Astrocyte (in vitro differentiated cells and primary cell): Measurements from ENCODE around the gene TUBG2. TPM values are rescaled to one million over a fixed set of nuclear protein-coding genes. Genes with fewer than 3 reads are reported as not detected.

Source experiments
- DNase-seq: peaks from one replicate; pipeline ENCODE4 v3.0.0-alpha.2; 2010; ENCODE audit warnings: low read depth
- FAIRE-seq: peaks from 2 replicates; lab custom pipeline; 2011; peaks lifted over from hg19 to GRCh38; lab: Jason Lieb, UNC
- H2AFZ ChIP-seq: 2 replicates; pipeline ENCODE4 v1.6.0; 2012; ENCODE audit warnings: low read depth, low read length, inconsistent platforms
- H3K27ac ChIP-seq: 2 replicates; pipeline ENCODE4 v1.5.1; 2011; ENCODE audit warnings: low read depth, low read length, inconsistent platforms
- H3K27me3 ChIP-seq: 2 replicates; pipeline ENCODE4 v1.6.0; 2011; ENCODE audit warnings: low read length, inconsistent platforms; ENCODE audit not compliant: insufficient read depth
- H3K36me3 ChIP-seq: 2 replicates; pipeline ENCODE4 v1.5.1; 2011; ENCODE audit warnings: low read length, inconsistent platforms; ENCODE audit not compliant: insufficient read depth
- H3K4me1 ChIP-seq: 2 replicates; pipeline ENCODE4 v1.5.1; 2011; ENCODE audit warnings: low read length, inconsistent platforms; ENCODE audit not compliant: insufficient read depth
- H3K4me2 ChIP-seq: 2 replicates; pipeline ENCODE4 v1.6.0; 2012; ENCODE audit warnings: low read length, inconsistent platforms
- H3K4me3 ChIP-seq: 2 replicates; pipeline ENCODE4 v1.5.1; 2011; ENCODE audit warnings: low read depth, mild to moderate bottlenecking, low read length, inconsistent platforms; ENCODE audit not compliant: insufficient read depth
- H3K79me2 ChIP-seq: 2 replicates; pipeline ENCODE4 v1.6.0; 2012; ENCODE audit warnings: mild to moderate bottlenecking, low read length, inconsistent platforms; ENCODE audit not compliant: insufficient read depth
- H3K9ac ChIP-seq: 2 replicates; pipeline ENCODE4 v1.6.0; 2012; ENCODE audit warnings: mild to moderate bottlenecking, low read length, inconsistent platforms
- H3K9me3 ChIP-seq: 2 replicates; pipeline ENCODE4 v1.5.1; 2012; ENCODE audit warnings: low read depth, mild to moderate bottlenecking, low read length, inconsistent platforms; ENCODE audit not compliant: insufficient read depth
- H4K20me1 ChIP-seq: 2 replicates; pipeline ENCODE4 v1.6.0; 2012; ENCODE audit warnings: low read length, inconsistent platforms; ENCODE audit not compliant: insufficient read depth
- H3K27ac Mint-ChIP-seq: one replicate; pipeline ENCODE4 v1.8.0; 2021; ENCODE audit warnings: mild to moderate bottlenecking, mixed read lengths; ENCODE audit not compliant: unreplicated experiment
- H3K27me3 Mint-ChIP-seq: one replicate; pipeline ENCODE4 v1.8.0; 2021; ENCODE audit warnings: low read depth, mixed read lengths; ENCODE audit not compliant: unreplicated experiment
- H3K36me3 Mint-ChIP-seq: one replicate; pipeline ENCODE4 v1.8.0; 2021; ENCODE audit warnings: low read depth, mixed read lengths; ENCODE audit not compliant: unreplicated experiment
- H3K4me1 Mint-ChIP-seq: one replicate; pipeline ENCODE4 v1.8.0; 2021; ENCODE audit warnings: low read depth, mixed read lengths; ENCODE audit not compliant: unreplicated experiment
- H3K4me3 Mint-ChIP-seq: one replicate; pipeline ENCODE4 v1.8.0; 2021; ENCODE audit warnings: mild to moderate bottlenecking, moderate library complexity, mixed read lengths; ENCODE audit not compliant: unreplicated experiment
- H3K9me3 Mint-ChIP-seq: one replicate; pipeline ENCODE4 v1.8.0; 2021; ENCODE audit warnings: mild to moderate bottlenecking, mixed read lengths; ENCODE audit not compliant: unreplicated experiment
- EZH2 ChIP-seq: IDR thresholded peaks from 2 replicates; pipeline ENCODE4 v1.6.1; 2012; ENCODE audit warnings: mild to moderate bottlenecking, low read length, inconsistent platforms; ENCODE audit not compliant: insufficient read depth
- microRNA-seq: library from miRNA; unstranded; fragments of <30 nt; microRNA quantifications from one replicate; pipeline ENCODE4 v1.2.0, GENCODE V29; 2020
- total RNA-seq: library from RNA; stranded (reverse); gene quantifications from 2 replicates; pipeline ENCODE4 v1.2.1, GENCODE V29; 2021
- TF ChIP-seq, protein P1 (sequence below): IDR thresholded peaks from 2 replicates; pipeline ENCODE4 v1.5.1; 2011; ENCODE audit warnings: low read depth, mild to moderate bottlenecking, inconsistent platforms, low read length, moderate library complexity; ENCODE audit not compliant: insufficient read depth

TUBG2 gene
- total RNA-seq, 1 donor from 2014 or later: 14.4 TPM

DNA sequence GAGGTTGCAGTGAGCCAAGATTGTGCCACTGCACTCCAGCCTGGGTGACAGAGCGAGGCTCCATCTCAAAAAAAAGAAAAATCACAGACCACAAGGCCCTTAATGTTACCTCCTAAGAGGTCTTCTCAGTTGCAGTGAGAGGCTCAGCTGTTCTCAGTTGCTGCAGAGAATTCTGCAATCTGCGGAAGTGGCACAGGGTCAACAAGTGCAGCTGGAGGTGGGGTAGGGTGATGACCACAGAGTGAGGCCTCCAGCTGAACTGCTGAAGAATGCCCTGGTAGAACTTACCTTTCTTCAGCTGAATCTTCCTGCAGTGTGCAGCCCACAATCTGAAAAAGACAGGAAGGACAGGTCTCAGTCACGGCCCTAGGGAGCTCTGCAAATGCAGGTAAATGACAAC, 49.5 kb downstream of the TUBG2 start:
- Mint-ChIP-seq H3K9me3 (no peaks in the 10 kb centered on the region), H3K36me3 (peaks cover 38% of the 10 kb centered on the region), H3K27ac (no peak overlapping the region), H3K4me3 (no peak overlapping the region), H3K27me3 (no peaks in the 10 kb centered on the region), H3K4me1 (no peaks in the 10 kb centered on the region)
- no peak for TF ChIP-seq EZH2
- TF ChIP-seq, protein P1, sequence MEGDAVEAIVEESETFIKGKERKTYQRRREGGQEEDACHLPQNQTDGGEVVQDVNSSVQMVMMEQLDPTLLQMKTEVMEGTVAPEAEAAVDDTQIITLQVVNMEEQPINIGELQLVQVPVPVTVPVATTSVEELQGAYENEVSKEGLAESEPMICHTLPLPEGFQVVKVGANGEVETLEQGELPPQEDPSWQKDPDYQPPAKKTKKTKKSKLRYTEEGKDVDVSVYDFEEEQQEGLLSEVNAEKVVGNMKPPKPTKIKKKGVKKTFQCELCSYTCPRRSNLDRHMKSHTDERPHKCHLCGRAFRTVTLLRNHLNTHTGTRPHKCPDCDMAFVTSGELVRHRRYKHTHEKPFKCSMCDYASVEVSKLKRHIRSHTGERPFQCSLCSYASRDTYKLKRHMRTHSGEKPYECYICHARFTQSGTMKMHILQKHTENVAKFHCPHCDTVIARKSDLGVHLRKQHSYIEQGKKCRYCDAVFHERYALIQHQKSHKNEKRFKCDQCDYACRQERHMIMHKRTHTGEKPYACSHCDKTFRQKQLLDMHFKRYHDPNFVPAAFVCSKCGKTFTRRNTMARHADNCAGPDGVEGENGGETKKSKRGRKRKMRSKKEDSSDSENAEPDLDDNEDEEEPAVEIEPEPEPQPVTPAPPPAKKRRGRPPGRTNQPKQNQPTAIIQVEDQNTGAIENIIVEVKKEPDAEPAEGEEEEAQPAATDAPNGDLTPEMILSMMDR: no peak
- H3K4me1 ChIP-seq: no peaks in the 10 kb centered on the region
- DNase-seq: no peak
- no peaks in the 10 kb centered on the region for H3K79me2 ChIP-seq
- peaks cover 22% of the 10 kb centered on the region for H3K36me3 ChIP-seq
- H4K20me1 ChIP-seq: no peaks in the 10 kb centered on the region
- H3K4me2 ChIP-seq: no peak overlapping the region
- no peak overlapping the region for H3K27ac ChIP-seq
- H3K9ac ChIP-seq: no peak overlapping the region
- no peak for FAIRE-seq
- H2AFZ ChIP-seq: no peak overlapping the region
- no peaks in the 10 kb centered on the region for H3K9me3 ChIP-seq
- no peaks in the 10 kb centered on the region for H3K27me3 ChIP-seq
- no peak overlapping the region for H3K4me3 ChIP-seq

DNA sequence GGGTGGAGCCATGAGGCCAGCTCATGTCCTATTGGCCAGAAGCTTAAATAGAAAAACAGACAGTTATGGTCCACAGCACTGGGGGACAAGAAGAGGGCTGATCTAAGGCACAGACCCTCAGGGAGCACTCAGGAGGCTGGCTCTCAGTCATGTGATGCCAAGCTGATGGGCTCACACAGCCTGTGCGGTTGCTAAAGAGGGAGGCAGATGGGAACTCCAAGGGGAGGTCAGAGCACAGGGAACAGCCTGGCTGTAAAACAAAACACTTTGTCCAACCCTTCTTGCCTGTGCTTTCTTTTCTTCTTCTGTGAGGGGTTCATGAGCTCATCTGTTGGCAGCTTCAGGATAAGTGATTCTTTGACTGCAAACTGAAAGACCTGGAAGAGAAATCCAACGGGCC, 50.5 kb downstream of the TUBG2 start:
- H3K4me1 Mint-ChIP-seq: no peaks in the 10 kb centered on the region
- Histone ChIP-seq H3K36me3 (peaks cover 21% of the 10 kb centered on the region), H3K79me2 (no peaks in the 10 kb centered on the region), H3K27ac (no peak overlapping the region), H3K9ac (no peak overlapping the region), H3K4me2 (no peak overlapping the region), H3K27me3 (no peaks in the 10 kb centered on the region), H3K9me3 (no peaks in the 10 kb centered on the region), H4K20me1 (no peaks in the 10 kb centered on the region), H2AFZ (no peak overlapping the region), H3K4me3 (no peak overlapping the region), H3K4me1 (no peaks in the 10 kb centered on the region)
- H3K27me3 Mint-ChIP-seq: no peaks in the 10 kb centered on the region
- TF ChIP-seq EZH2: no peak
- no peak for DNase-seq
- no peak for FAIRE-seq
- peaks cover 31% of the 10 kb centered on the region for H3K36me3 Mint-ChIP-seq
- H3K9me3 Mint-ChIP-seq: no peaks in the 10 kb centered on the region
- no peak overlapping the region for H3K4me3 Mint-ChIP-seq
- H3K27ac Mint-ChIP-seq: no peak overlapping the region

Small RNA genes lying within 50 kb of the gene (microRNA-seq; reads per million reads assigned to microRNA genes)
- not detected for gene MIR6780A

Other genes with a start within 250 kb of the TUBG2 start
- gene CAVIN1, start 236.0 kb upstream of the TUBG2 start, total RNA-seq: 602 and 644 TPM in 2 replicates
- gene ATP6V0A1, start 200.4 kb upstream of the TUBG2 start, total RNA-seq: 75.8 and 78.6 TPM in 2 replicates
- 19.3 and 25.9 TPM in 2 replicates for gene NAGLU, start 123.0 kb upstream of the TUBG2 start, total RNA-seq
- 1.5 and 1.7 TPM in 2 replicates for gene HSD17B1, start 106.4 kb upstream of the TUBG2 start, total RNA-seq
- 52.0 and 54.2 TPM in 2 replicates for gene COASY, start 97.1 kb upstream of the TUBG2 start, total RNA-seq
- 26.5 and 29.9 TPM in 2 replicates for gene MLX, start 92.2 kb upstream of the TUBG2 start, total RNA-seq
- gene PSMC3IP, start 81.6 kb upstream of the TUBG2 start, total RNA-seq: 5.4 and 8.7 TPM in 2 replicates
- 54.3 and 60.9 TPM in 2 replicates for gene RETREG3, start 49.9 kb upstream of the TUBG2 start, total RNA-seq
- 47.2 and 51.0 TPM in 2 replicates for gene TUBG1, start 49.6 kb upstream of the TUBG2 start, total RNA-seq
- gene PLEKHH3, start 17.7 kb downstream of the TUBG2 start, total RNA-seq: 14.1 and 14.5 TPM in 2 replicates
- 0.65 and 0.84 TPM in 2 replicates for gene CCR10, start 22.6 kb downstream of the TUBG2 start, total RNA-seq
- 11.4 and 16.4 TPM in 2 replicates for gene CNTNAP1, start 23.2 kb downstream of the TUBG2 start, total RNA-seq
- gene EZH1, start 85.8 kb downstream of the TUBG2 start, total RNA-seq: 15.2 and 16.9 TPM in 2 replicates
- gene RAMP2, start 101.9 kb downstream of the TUBG2 start, total RNA-seq: 6.1 and 6.8 TPM in 2 replicates
- gene VPS25, start 114.2 kb downstream of the TUBG2 start, total RNA-seq: 49.5 and 53.2 TPM in 2 replicates
- 22.8 and 34.8 TPM in 2 replicates for gene WNK4, start 121.3 kb downstream of the TUBG2 start, total RNA-seq
- 31.8 and 34.3 TPM in 2 replicates for gene COA3, start 139.4 kb downstream of the TUBG2 start, total RNA-seq
- not detected in 2 replicates for gene CNTD1, start 139.6 kb downstream of the TUBG2 start, total RNA-seq
- gene BECN1, start 165.0 kb downstream of the TUBG2 start, total RNA-seq: 79.8 and 87.6 TPM in 2 replicates
- 131 and 152 TPM in 2 replicates for gene PSME3, start 174.1 kb downstream of the TUBG2 start, total RNA-seq
- gene AOC2, start 185.3 kb downstream of the TUBG2 start, total RNA-seq: 4.1 and 5.0 TPM in 2 replicates
- 1.1 and 1.5 TPM in 2 replicates for gene AOC3, start 191.9 kb downstream of the TUBG2 start, total RNA-seq
- not detected in 2 replicates for gene G6PC1, start 241.5 kb downstream of the TUBG2 start, total RNA-seq